Fibroblast of lung (primary cell): ENCODE results near the gene KMT2E. TPM values are rescaled to one million over a fixed set of nuclear protein-coding genes. Genes with fewer than 3 reads are reported as not detected.
"Not testable (repeated sequence)": the region's sequence is repeated elsewhere in the genome, so short reads cannot be mapped to it uniquely, and the experiment has no call there.

Source experiments
- DNase-seq, 2 donors: peaks; one replicate each; pipeline versions ENCODE4 v3.0.0 to v3.0.0-alpha.2; 2010; ENCODE audit warnings: low read depth in 2 of 2
- H2AFZ ChIP-seq: 2 replicates; pipeline ENCODE4 v1.5.1; 2012; ENCODE audit warnings: low read length, control low read depth, inconsistent platforms
- H3K27ac ChIP-seq: 2 replicates; pipeline ENCODE4 v1.5.1; 2011; ENCODE audit warnings: low read length, control low read depth; ENCODE audit not compliant: insufficient read depth
- H3K27me3 ChIP-seq: 2 replicates; pipeline ENCODE4 v1.5.1; 2011; ENCODE audit warnings: mild to moderate bottlenecking, low read length; ENCODE audit not compliant: control insufficient read depth, insufficient read depth
- H3K36me3 ChIP-seq: 2 replicates; pipeline ENCODE4 v1.5.1; 2011; ENCODE audit warnings: low read length; ENCODE audit not compliant: control insufficient read depth, insufficient read depth
- H3K4me1 ChIP-seq: 2 replicates; pipeline ENCODE4 v1.5.1; 2011; ENCODE audit warnings: low read length; ENCODE audit not compliant: control insufficient read depth, insufficient read depth; ENCODE audit errors: extremely low read depth
- H3K4me2 ChIP-seq: 2 replicates; pipeline ENCODE4 v1.5.1; 2011; ENCODE audit warnings: low read length, control low read depth; ENCODE audit not compliant: insufficient read depth; ENCODE audit errors: extremely low read depth
- H3K4me3 ChIP-seq, 4 experiments: fragments of 200-600 bp in 1 of 4; sonication (generic) in 1 of 4; replicated peaks in 1 of 4; 2 replicates each; pipeline ENCODE4 v1.5.1; 2011 to 2016; ENCODE audit warnings: low read length in 4 of 4, low read depth in 3 of 4, mild to moderate bottlenecking in 3 of 4, control low read depth in 2 of 4, inconsistent platforms in 1 of 4, mixed read lengths in 1 of 4; ENCODE audit not compliant: insufficient read depth in 1 of 4; ENCODE audit errors: control extremely low read depth in 1 of 4
- H3K79me2 ChIP-seq: 2 replicates; pipeline ENCODE4 v1.5.1; 2012; ENCODE audit warnings: mild to moderate bottlenecking, low read length, inconsistent platforms; ENCODE audit not compliant: control insufficient read depth, insufficient read depth
- H3K9ac ChIP-seq: 2 replicates; pipeline ENCODE4 v1.5.1; 2011; ENCODE audit warnings: mild to moderate bottlenecking, low read length, control low read depth; ENCODE audit not compliant: insufficient read depth
- H3K9me3 ChIP-seq: 2 replicates; pipeline ENCODE4 v1.5.1; 2012; ENCODE audit warnings: low read depth, low read length; ENCODE audit not compliant: control insufficient read depth, insufficient read depth
- H4K20me1 ChIP-seq: 2 replicates; pipeline ENCODE4 v1.5.1; 2011; ENCODE audit warnings: low read length; ENCODE audit not compliant: control insufficient read depth, insufficient read depth; ENCODE audit errors: extremely low read depth
- EZH2 ChIP-seq: IDR thresholded peaks from 2 replicates; pipeline ENCODE4 v1.5.1; 2012; ENCODE audit warnings: low read length, control low read depth, mild to moderate bottlenecking; ENCODE audit errors: missing control alignments
- polyA plus RNA-seq, 2 donors: library from polyadenylated mRNA; depleted of rRNA in 1 of 2; stranded (reverse) in 1 of 2; unstranded in 1 of 2; fragments of >200 nt; gene quantifications; 2 replicates each; pipeline ENCODE4 v1.2.1, GENCODE V29; 2011 to 2012; ENCODE audit warnings: missing spikeins in 1 of 2
- total RNA-seq: library from RNA; depleted of rRNA; stranded (reverse); fragments of >200 nt; gene quantifications from 2 replicates; pipeline ENCODE4 v1.2.1, GENCODE V29; 2014
- TF ChIP-seq, protein P1 (sequence below), 2 donors: IDR thresholded peaks in 1 of 2; conservative IDR thresholded peaks in 1 of 2; 1 replicate in 1 of 2; 2 replicates in 1 of 2; pipeline ENCODE4 v1.5.1; 2011 to 2012; ENCODE audit warnings: low read length in 2 of 2, control low read depth in 1 of 2, inconsistent platforms in 1 of 2, low read depth in 1 of 2, mild to moderate bottlenecking in 1 of 2

Gene KMT2E
- total and polyA plus RNA-seq, 2 donors (not counting 1 experiment from before 2014, with no cell fraction given) = 7.5 to 95.0 TPM

DNA sequence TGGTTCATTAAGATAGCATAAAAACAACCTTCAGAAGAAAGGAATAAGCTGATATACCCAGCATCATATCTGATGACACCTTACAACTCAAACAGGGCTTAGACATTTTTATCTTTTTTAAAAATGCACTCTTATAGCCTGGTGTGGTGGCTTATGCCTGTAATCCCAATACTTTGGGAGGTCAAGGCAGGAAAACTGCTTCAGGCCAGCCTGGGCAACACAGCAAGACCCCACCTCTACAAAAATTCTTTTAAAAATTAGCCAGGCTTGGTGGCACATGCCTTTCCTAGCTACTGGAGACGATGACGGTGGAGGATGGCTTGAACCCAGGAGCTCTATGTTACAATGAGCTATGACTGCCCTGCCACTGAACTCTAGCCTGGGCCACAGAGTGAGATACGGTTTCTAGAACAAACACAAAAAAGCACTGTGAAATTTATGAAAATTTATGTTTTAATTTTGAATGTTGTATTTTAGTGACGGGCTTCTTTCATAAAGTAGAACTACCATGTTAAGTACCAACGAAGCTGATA lies 12.3 kb upstream of the KMT2E start:
- Histone ChIP-seq H3K4me1 (peaks cover 3% of the 10 kb centered on the region), H3K9me3 (no peaks in the 10 kb centered on the region), H2AFZ (no peak overlapping the region), H3K9ac (no peak overlapping the region), H3K27me3 (no peaks in the 10 kb centered on the region), H4K20me1 (peaks cover 6% of the 10 kb centered on the region), H3K4me2 (no peak overlapping the region), H3K27ac (no peak overlapping the region), H3K36me3 (peaks cover 1% of the 10 kb centered on the region), H3K4me3 (no peak overlapping the region), H3K79me2 (peaks cover 32% of the 10 kb centered on the region)
- no peak for DNase-seq
- no peak for TF ChIP-seq EZH2
- TF ChIP-seq, protein P1, sequence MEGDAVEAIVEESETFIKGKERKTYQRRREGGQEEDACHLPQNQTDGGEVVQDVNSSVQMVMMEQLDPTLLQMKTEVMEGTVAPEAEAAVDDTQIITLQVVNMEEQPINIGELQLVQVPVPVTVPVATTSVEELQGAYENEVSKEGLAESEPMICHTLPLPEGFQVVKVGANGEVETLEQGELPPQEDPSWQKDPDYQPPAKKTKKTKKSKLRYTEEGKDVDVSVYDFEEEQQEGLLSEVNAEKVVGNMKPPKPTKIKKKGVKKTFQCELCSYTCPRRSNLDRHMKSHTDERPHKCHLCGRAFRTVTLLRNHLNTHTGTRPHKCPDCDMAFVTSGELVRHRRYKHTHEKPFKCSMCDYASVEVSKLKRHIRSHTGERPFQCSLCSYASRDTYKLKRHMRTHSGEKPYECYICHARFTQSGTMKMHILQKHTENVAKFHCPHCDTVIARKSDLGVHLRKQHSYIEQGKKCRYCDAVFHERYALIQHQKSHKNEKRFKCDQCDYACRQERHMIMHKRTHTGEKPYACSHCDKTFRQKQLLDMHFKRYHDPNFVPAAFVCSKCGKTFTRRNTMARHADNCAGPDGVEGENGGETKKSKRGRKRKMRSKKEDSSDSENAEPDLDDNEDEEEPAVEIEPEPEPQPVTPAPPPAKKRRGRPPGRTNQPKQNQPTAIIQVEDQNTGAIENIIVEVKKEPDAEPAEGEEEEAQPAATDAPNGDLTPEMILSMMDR (conservative IDR thresholded peaks at IDR 0.05 in 1 of 2, IDR thresholded peaks at IDR 0.05 in 1 of 2; ENCODE audit: low read depth in 1 of 2, low read length in 2 of 2) = no peak

DNA sequence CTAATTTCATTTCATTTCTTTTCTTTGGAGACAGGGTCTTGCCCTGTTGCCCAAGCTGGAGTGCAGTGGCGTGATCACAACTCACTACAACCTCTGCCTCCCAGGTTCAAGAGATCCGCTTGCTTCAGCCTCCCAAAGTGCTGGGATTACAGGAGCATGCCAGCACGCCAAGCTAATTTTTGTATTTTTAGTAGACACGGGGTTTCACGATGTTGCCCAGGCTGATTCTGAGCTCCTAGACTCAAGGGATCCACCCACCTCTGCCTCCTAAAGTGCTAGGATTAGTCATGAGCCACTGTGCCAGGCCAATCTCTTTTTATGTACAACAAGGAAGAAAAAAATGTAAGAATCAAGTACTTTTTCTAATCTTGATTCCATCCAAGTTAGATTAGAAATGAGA lies 10.7 kb upstream of the KMT2E start:
- Histone ChIP-seq H3K9me3 (no peaks in the 10 kb centered on the region), H2AFZ (no peak overlapping the region), H3K4me1 (peaks cover 3% of the 10 kb centered on the region), H3K27ac (peak overlapping the region; percentile 63), H3K79me2 (peaks cover 48% of the 10 kb centered on the region), H3K9ac (no peak overlapping the region), H3K4me2 (peak overlapping the region; percentile 81), H4K20me1 (peaks cover 6% of the 10 kb centered on the region), H3K36me3 (peaks cover 4% of the 10 kb centered on the region), H3K4me3 (peak overlapping the region; percentile 7 to 25 (median 14)), H3K27me3 (no peaks in the 10 kb centered on the region)
- DNase-seq = peak; percentile 77 to 86
- no peak for TF ChIP-seq EZH2
- TF ChIP-seq, protein P1 (conservative IDR thresholded peaks at IDR 0.05 in 1 of 2, IDR thresholded peaks at IDR 0.05 in 1 of 2; ENCODE audit: low read depth in 1 of 2, low read length in 2 of 2) = no peak

DNA sequence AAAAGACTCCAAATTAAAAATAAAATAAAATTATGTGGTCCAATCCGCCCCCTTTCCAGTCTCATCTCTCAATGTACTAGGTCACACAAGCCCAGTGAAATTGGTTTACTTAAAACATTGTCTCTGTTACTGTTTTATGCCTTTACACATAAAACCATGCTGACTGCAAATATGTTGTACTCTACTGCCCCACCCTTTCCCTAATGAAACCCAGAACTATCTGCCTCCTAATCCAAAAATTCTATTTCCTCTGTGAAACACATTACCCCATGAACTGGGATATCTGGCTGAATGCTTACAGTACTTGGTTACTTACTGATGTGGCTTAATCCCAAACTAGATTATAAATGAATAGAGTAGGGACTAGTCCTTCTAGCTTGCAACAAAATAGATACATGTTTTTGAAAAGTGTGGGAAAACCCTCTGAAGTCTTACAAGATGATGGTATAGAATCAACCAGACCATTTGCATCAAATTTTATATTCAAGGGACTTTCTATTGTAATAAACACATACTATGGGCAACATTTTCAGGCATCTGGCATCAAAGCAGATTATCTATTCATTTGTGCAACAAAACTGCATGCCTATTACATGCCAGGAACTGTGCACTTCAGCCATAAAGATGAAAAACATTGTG lies 10.0 kb upstream of the KMT2E start:
- Histone ChIP-seq H3K9ac (no peak overlapping the region), H3K4me3 (no peak overlapping the region)

DNA sequence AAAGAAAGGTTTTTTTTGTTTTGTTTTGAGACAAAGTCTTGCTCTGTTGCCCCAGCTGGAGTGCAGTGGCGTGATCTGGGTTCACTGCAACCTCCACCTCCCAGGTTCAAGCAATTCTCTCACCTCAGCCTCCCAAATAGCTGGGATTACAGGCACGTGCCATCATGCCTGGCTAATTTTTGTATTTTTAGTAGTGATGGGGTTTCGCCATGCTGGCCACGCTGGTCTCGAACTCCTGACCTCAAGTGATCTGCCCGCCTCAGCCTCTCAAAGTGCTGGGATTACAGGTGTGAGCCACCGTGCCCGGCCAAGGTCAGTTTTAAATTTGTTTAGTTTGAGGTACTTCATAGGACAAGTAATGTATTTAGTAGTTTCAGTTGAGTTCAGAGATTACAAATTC lies 9.0 kb upstream of the KMT2E start:
- H3K4me1 ChIP-seq = not testable (repeated sequence)

More for the DNA sequence above, 10.0 kb upstream of the KMT2E start:
- peaks cover 6% of the 10 kb centered on the region for H4K20me1 ChIP-seq
- H3K4me1 ChIP-seq = peaks cover 3% of the 10 kb centered on the region
- peaks cover 4% of the 10 kb centered on the region for H3K36me3 ChIP-seq
- peaks cover 55% of the 10 kb centered on the region for H3K79me2 ChIP-seq
- no peaks in the 10 kb centered on the region for H3K9me3 ChIP-seq
- no peak for DNase-seq
- TF ChIP-seq, protein P1 (conservative IDR thresholded peaks at IDR 0.05 in 1 of 2, IDR thresholded peaks at IDR 0.05 in 1 of 2; ENCODE audit: low read depth in 1 of 2, low read length in 2 of 2) = no peak
- TF ChIP-seq EZH2 = no peak
- H2AFZ ChIP-seq = no peak overlapping the region
- no peaks in the 10 kb centered on the region for H3K27me3 ChIP-seq
- peak overlapping the region; percentile 81 for H3K4me2 ChIP-seq
- H3K27ac ChIP-seq = peak overlapping the region; percentile 63

More for the DNA sequence above, 9.0 kb upstream of the KMT2E start:
- not testable (repeated sequence) for H3K9me3 ChIP-seq, H4K20me1 ChIP-seq, H3K36me3 ChIP-seq, H3K4me2 ChIP-seq, H2AFZ ChIP-seq, H3K4me3 ChIP-seq, H3K27ac ChIP-seq, H3K9ac ChIP-seq, H3K27me3 ChIP-seq, DNase-seq
- H3K79me2 ChIP-seq = peaks cover 65% of the 10 kb centered on the region
